Measurements from ENCODE around the gene RUVBL2. TPM values are rescaled to one million over a fixed set of nuclear protein-coding genes. Genes with fewer than 3 reads are reported as not detected.
"Not testable (repeated sequence)": the region's sequence is repeated elsewhere in the genome, so short reads cannot be mapped to it uniquely, and the experiment has no call there.

Gene RUVBL2
- total and polyA plus RNA-seq, 2 donors (not counting 3 experiments of a cell fraction or from before 2014, with no cell fraction given): 115 to 185 TPM

DNA sequence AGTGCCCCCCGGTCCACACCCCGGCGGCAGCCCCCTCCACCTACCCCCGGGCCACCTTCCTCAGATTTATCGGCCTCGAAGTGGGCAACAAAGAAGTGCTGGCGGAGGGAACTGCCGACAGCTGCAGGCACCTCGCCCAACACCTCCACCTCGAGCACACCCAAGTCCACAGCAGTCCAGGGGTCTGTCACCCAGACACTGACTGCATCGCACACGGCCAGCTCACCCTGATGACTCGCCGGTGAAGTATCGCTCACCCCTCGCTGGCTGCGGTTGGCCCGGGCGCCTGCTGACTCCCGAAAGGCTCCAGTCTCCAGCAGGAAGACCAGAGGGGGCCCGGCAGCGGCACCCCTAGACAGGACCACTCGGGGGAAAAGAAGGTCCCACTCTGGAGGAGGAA is 31.9 kb downstream of the RUVBL2 start:
- H3K4me3 ChIP-seq (replicated peaks in 1 of 3; ENCODE audit: insufficient read depth in 1 of 3, low read depth in 1 of 3, low read length in 3 of 3); H4K20me1 ChIP-seq (replicated peaks; ENCODE audit: control insufficient read depth, extremely low read depth, insufficient read depth, low read length); H3K4me1 ChIP-seq (ENCODE audit: control insufficient read depth, extremely low read depth, insufficient read depth, low read length); BruUV-seq (replicated peaks); H3K9me1 ChIP-seq (replicated peaks; ENCODE audit: control insufficient read depth, extremely low read depth, insufficient read depth, low read length); FAIRE-seq; POLR2A ChIA-PET; H3K36me3 ChIP-seq (ENCODE audit: control insufficient read depth in 2 of 2, extremely low read depth in 1 of 2, insufficient read depth in 2 of 2, low read length in 2 of 2); H3K27me3 ChIP-seq (ENCODE audit: control insufficient read depth in 2 of 2, insufficient read depth in 2 of 2, low read length in 2 of 2); H3K9me3 ChIP-seq (replicated peaks; ENCODE audit: control insufficient read depth, insufficient read depth, low read length); DNase-seq (ENCODE audit: low read depth, low spot score); intact Hi-C loops (cut with micrococcal nuclease); H3K4me2 ChIP-seq (ENCODE audit: insufficient read depth, low read length); H2AFZ ChIP-seq (ENCODE audit: low read depth, low read length); H3K79me2 ChIP-seq (ENCODE audit: control insufficient read depth, insufficient read depth, low read length); dilution Hi-C loops (cut with MboI; ENCODE audit: extremely low pct_ligation_motif_present, low sequenced_read_pairs); H3K9ac ChIP-seq (replicated peaks; ENCODE audit: extremely low read depth, insufficient read depth, low read length); H3K27ac ChIP-seq (ENCODE audit: insufficient read depth, low read depth, low read length): not testable (repeated sequence)
- CTCF ChIA-PET: interaction anchor here (0.6 kb wide), 1 partner anchor 72 kb away, joined by 3 read pairs; no protein-coding TSS in a partner anchor

DNA sequence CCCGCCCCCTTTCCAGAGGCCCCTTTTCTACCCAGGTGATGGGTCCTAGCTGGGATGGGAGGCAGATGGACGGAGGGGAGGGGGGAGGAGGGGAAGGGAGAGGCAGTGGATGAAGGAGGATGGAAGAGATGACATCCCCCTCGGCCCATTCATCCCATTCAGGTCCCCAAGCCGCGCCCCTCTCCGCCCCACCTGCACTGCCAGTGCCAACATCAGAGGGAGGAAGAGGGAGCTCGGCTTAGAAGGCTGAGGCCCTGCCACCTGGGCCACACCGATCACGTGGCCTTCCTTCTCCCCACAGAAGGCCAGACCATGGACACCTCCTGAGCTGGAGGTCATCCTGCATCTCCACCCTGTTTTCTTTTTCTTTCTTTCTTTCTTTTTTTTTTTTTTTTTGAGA is 35.0 kb downstream of the RUVBL2 start:
- H3K9me3 ChIP-seq (replicated peaks; ENCODE audit: control insufficient read depth, insufficient read depth, low read length); H3K4me1 ChIP-seq (ENCODE audit: control insufficient read depth, extremely low read depth, insufficient read depth, low read length); FAIRE-seq; H2AFZ ChIP-seq (ENCODE audit: low read depth, low read length); H3K36me3 ChIP-seq (ENCODE audit: control insufficient read depth in 2 of 2, extremely low read depth in 1 of 2, insufficient read depth in 2 of 2, low read length in 2 of 2); H3K27ac ChIP-seq (ENCODE audit: insufficient read depth, low read depth, low read length); dilution Hi-C loops (cut with MboI; ENCODE audit: extremely low pct_ligation_motif_present, low sequenced_read_pairs); POLR2A ChIA-PET; H4K20me1 ChIP-seq (replicated peaks; ENCODE audit: control insufficient read depth, extremely low read depth, insufficient read depth, low read length); H3K27me3 ChIP-seq (ENCODE audit: control insufficient read depth in 2 of 2, insufficient read depth in 2 of 2, low read length in 2 of 2); H3K79me2 ChIP-seq (ENCODE audit: control insufficient read depth, insufficient read depth, low read length); H3K4me3 ChIP-seq (replicated peaks in 1 of 3; ENCODE audit: insufficient read depth in 1 of 3, low read depth in 1 of 3, low read length in 3 of 3); intact Hi-C loops (cut with micrococcal nuclease); DNase-seq (ENCODE audit: low read depth, low spot score); H3K9me1 ChIP-seq (replicated peaks; ENCODE audit: control insufficient read depth, extremely low read depth, insufficient read depth, low read length); H3K4me2 ChIP-seq (ENCODE audit: insufficient read depth, low read length); H3K9ac ChIP-seq (replicated peaks; ENCODE audit: extremely low read depth, insufficient read depth, low read length); BruUV-seq (replicated peaks): not testable (repeated sequence)
- CTCF ChIA-PET: interaction anchor here (1.0 kb wide), 1 partner anchor 29 kb away, joined by 3 read pairs; no protein-coding TSS in a partner anchor

DNA sequence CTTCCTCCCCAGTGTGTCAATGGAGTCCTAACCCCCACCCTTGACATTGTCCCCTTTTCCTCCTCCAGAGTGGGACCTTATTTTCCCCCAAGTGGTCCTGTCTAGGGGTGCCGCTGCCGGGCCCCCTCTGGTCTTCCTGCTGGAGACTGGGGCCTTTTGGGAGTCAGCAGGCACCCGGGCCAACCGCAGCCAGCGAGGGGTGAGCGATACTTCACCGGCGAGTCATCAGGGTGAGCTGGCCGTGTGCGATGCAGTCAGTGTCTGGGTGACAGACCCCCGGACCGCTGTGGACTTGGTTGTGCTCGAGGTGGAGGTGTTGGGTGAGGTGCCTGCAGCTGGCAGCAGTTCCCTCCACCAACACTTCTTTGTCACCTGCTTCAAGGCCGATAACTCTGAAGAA is 36.1 kb downstream of the RUVBL2 start:
- POLR2A ChIA-PET; H3K27ac ChIP-seq (ENCODE audit: insufficient read depth, low read depth, low read length); H3K4me3 ChIP-seq (replicated peaks in 1 of 3; ENCODE audit: insufficient read depth in 1 of 3, low read depth in 1 of 3, low read length in 3 of 3); H4K20me1 ChIP-seq (replicated peaks; ENCODE audit: control insufficient read depth, extremely low read depth, insufficient read depth, low read length); H3K9ac ChIP-seq (replicated peaks; ENCODE audit: extremely low read depth, insufficient read depth, low read length); BruUV-seq (replicated peaks); H3K27me3 ChIP-seq (ENCODE audit: control insufficient read depth in 2 of 2, insufficient read depth in 2 of 2, low read length in 2 of 2); H3K79me2 ChIP-seq (ENCODE audit: control insufficient read depth, insufficient read depth, low read length); H2AFZ ChIP-seq (ENCODE audit: low read depth, low read length); dilution Hi-C loops (cut with MboI; ENCODE audit: extremely low pct_ligation_motif_present, low sequenced_read_pairs); CTCF ChIA-PET; H3K4me1 ChIP-seq (ENCODE audit: control insufficient read depth, extremely low read depth, insufficient read depth, low read length); H3K9me3 ChIP-seq (replicated peaks; ENCODE audit: control insufficient read depth, insufficient read depth, low read length); DNase-seq (ENCODE audit: low read depth, low spot score); H3K4me2 ChIP-seq (ENCODE audit: insufficient read depth, low read length); FAIRE-seq; H3K36me3 ChIP-seq (ENCODE audit: control insufficient read depth in 2 of 2, extremely low read depth in 1 of 2, insufficient read depth in 2 of 2, low read length in 2 of 2); H3K9me1 ChIP-seq (replicated peaks; ENCODE audit: control insufficient read depth, extremely low read depth, insufficient read depth, low read length); intact Hi-C loops (cut with micrococcal nuclease): not testable (repeated sequence)

DNA sequence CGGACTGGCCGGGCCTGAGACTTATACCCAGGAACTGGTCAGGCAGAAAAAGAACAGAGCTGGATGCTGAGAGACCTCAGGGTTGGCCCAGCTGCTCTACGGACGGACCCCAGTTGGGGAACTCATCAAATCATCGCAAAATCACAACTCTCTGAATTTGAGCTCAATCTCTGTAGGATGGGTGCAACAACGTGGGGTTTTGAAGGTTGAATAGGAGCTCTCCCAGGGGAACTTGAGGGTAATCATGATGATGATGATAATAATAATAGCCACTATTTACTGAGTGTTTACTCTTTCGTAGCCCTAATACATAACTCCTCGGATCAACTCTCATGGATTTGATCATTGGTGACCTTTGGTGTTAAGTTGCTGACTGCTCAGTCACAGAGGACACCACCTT is 36.6 kb downstream of the RUVBL2 start:
- H3K4me1 ChIP-seq (ENCODE audit: control insufficient read depth, extremely low read depth, insufficient read depth, low read length); CTCF ChIA-PET; H3K9ac ChIP-seq (replicated peaks; ENCODE audit: extremely low read depth, insufficient read depth, low read length); H3K36me3 ChIP-seq (ENCODE audit: control insufficient read depth in 2 of 2, extremely low read depth in 1 of 2, insufficient read depth in 2 of 2, low read length in 2 of 2); H3K9me3 ChIP-seq (replicated peaks; ENCODE audit: control insufficient read depth, insufficient read depth, low read length); intact Hi-C loops (cut with micrococcal nuclease); BruUV-seq (replicated peaks); H3K4me2 ChIP-seq (ENCODE audit: insufficient read depth, low read length); H3K4me3 ChIP-seq (replicated peaks in 1 of 3; ENCODE audit: insufficient read depth in 1 of 3, low read depth in 1 of 3, low read length in 3 of 3); POLR2A ChIA-PET; H3K27ac ChIP-seq (ENCODE audit: insufficient read depth, low read depth, low read length); H2AFZ ChIP-seq (ENCODE audit: low read depth, low read length); DNase-seq (ENCODE audit: low read depth, low spot score); H3K27me3 ChIP-seq (ENCODE audit: control insufficient read depth in 2 of 2, insufficient read depth in 2 of 2, low read length in 2 of 2); dilution Hi-C loops (cut with MboI; ENCODE audit: extremely low pct_ligation_motif_present, low sequenced_read_pairs); FAIRE-seq; H3K79me2 ChIP-seq (ENCODE audit: control insufficient read depth, insufficient read depth, low read length); H4K20me1 ChIP-seq (replicated peaks; ENCODE audit: control insufficient read depth, extremely low read depth, insufficient read depth, low read length); H3K9me1 ChIP-seq (replicated peaks; ENCODE audit: control insufficient read depth, extremely low read depth, insufficient read depth, low read length): not testable (repeated sequence)
